Omental fat pad (tissue), 4 donors: ENCODE data around the gene NISCH. TPM values are rescaled to one million over a fixed set of nuclear protein-coding genes. Genes with fewer than 3 reads are reported as not detected.
A peak's percentile ranks its signal among the peaks of the same experiment; 100 is the strongest.

Experiments
- ATAC-seq: fragments of 150-250 bp; one replicate; pipeline ENCODE4 v1.9.1; 2016; ENCODE audit warnings: mild to moderate bottlenecking, moderate library complexity; ENCODE audit not compliant: low FRiP score
- DNase-seq: peaks from one replicate; pipeline ENCODE4 v3.0.0-alpha.2; 2019; ENCODE audit warnings: low spot score
- CTCF ChIP-seq, 3 donors: fragments of 450-650 bp; IDR thresholded peaks; one replicate each; pipeline ENCODE4 v1.5.1; 2016 to 2017; ENCODE audit warnings: antibody characterized with exemption in 3 of 3, mild to moderate bottlenecking in 3 of 3, moderate library complexity in 2 of 3
- total RNA-seq, 4 donors: library from RNA; depleted of rRNA; stranded (reverse); fragments of >200 nt; gene quantifications; one replicate each; pipeline ENCODE4 v1.1.0, GENCODE V29; 2016

The NISCH gene
- total RNA-seq, 4 donors from 2014 or later = 59.8 to 82.3 (median 68.5) TPM

DNA sequence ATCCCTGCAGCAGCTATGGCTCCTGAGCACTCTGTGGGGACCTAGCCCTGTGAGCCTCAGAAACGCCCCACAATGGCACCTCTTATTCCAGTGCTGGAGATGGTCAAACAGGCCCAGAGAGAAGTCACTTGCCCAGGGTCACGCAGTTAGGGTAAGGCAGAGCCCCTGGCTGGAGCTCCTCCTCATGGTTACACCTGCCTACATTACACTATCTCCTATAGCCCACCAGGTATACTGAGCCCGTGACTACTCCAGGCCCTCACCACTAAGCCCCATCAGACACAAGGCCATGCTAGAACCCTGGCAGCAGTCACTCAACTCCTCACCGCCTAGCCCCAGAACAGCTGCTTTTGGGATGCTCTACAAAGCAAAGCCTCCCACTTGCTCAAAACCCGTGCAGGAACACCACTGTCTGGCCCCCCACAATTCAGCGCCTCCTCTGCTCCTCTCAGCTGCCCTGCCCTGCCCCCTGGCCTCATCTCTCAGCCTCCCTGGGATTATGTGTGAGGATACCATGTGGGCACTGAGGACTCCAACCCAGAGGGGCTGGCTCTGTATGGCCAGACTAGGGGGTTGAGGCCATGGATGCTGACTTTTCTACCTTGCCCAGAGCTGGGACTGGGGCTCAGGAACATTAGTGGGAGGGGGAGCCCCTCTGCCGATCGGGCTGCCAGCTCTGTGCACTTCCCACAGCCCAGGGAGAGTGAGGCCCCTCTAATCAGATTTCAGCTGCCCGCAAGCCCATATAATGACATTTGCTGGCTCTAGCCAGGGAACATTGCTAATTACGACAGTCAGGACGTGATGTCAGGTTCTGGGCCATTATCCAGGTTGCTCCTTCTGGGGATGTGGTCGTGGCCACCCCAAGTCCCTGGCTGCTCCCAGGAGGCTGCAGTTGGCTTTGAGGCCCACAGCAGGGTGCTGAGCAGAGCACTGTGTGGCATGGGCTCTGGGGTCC, 74.3 kb downstream of the NISCH start:
- no peak for DNase-seq
- TF ChIP-seq CTCF (IDR thresholded peaks at IDR 0.05) = no peak
- ATAC-seq = no peak

DNA sequence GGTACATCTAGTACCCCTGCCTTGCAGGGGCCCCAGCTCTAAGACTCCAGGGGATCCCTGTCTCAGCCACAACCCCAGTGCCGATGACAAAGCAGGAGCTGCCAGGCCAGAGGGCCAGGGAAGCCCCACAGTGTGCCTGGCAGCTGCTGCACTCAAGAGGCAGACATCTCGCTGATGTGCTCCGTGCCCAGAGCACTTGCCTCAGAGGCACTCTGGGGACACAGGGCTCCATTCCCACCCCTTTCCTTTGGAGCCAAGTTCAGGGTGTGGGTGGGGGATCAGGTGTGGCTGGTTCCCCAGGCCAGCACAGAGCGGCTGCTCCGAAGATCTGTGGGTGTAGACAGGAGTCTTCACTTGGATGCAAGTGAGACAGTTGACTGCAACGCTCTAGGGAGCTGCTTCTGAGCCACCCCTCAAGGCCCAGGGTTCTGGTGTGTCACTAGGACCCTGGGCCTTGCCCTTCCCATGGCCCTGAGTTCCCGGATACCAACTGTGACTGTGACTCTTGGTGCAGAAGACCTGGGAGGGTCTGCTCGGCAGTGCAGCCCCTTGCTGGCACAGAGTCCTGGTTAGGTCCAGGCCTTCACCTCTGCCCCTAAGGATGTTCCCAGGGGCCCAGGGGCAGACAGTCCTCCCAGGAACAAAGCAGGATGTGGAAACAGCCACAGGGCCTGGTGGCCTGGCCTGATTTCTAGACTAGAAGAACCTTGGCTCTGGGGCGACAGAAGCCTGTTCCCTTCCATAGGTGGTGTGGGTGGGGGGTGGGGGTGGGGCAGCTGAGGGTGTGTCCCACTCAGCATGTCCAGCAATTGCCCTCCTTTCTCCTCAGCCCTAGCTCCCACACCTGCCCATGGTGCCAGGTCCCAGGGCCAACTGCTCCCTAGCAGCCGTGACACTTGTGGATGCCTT, 75.8 kb downstream of the NISCH start:
- ATAC-seq (no peak), DNase-seq (no peak)
- no peak for TF ChIP-seq CTCF (IDR thresholded peaks at IDR 0.05)

DNA sequence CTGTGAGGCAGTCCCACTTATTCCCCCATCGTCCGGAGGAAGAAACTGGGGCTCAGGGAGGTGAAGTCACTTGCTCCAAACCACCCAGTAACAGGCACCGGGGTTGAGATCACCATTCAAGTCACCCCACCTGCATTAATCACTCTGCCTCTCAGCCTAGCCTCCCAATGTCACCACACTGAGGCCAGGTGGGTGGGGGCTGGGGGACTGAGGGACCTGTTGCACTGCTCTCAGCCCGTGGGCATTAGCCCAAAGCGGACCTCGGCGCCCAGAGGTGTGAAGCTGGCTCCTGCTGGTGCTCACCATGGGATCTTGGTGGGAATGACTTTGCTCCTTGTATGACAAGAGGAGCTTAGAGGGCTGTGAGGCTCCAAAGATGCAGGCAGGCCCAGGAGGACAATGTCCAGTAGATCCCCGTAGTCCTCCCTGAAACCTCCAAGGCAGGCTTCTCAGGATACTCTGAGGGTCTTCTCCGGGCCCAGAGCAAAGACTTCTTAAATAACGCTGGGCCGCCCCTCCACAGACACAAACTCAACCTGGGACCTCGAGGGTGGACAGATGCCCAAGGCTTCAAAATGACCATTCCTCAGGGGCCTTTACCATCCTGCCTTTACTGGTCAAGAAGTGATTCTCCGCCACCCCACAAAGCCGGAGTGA, 76.6 kb downstream of the NISCH start:
- no peak for TF ChIP-seq CTCF (IDR thresholded peaks at IDR 0.05)
- DNase-seq = no peak
- ATAC-seq = no peak

GRCh38 chr3:52532517-52532837, 77.1 kb downstream of the NISCH start:
- ATAC-seq (no peak), DNase-seq (no peak)
- TF ChIP-seq CTCF (IDR thresholded peaks at IDR 0.05) = no peak

DNA sequence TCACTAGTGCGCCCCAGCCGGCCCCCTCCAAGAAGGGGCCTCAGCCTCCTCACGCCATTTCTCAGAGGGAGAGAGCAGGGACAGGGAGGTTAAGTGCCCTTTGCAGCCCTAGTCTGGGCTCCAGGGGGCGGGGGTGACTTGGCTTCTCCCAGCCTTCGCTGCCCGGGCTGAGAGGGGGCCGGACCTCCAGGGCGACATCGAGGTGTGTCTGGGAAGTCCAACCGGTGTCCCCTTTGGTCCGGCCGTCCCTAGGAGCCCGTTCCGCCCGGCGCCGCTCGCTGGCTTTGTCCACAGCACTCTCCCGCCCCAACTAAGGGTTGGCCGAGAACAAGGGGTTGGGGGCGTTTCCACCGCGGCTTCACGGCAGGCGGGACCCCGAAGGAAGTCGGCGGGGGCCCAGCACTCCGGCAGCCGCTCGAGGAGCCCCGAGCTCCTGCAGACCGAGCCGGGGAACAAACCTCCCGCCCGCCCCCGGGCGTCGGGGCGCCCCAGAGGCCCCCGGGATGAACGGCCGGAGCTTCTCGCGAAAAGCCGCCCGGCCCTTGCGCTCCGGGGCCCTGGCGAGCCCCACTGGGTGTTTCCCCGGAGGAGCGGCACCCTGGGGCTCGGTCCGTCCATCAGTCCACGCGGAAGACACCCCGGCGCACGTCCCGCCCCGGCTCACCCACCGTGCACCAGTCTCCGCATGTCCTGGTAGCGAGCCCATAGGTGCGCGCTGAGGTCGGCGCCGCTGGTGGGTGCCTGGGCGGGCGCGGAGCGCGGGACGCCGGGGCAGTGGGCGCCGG, 77.6 kb downstream of the NISCH start:
- DNase-seq (no peak), ATAC-seq (no peak)
- TF ChIP-seq CTCF (IDR thresholded peaks at IDR 0.05) = no peak

DNA sequence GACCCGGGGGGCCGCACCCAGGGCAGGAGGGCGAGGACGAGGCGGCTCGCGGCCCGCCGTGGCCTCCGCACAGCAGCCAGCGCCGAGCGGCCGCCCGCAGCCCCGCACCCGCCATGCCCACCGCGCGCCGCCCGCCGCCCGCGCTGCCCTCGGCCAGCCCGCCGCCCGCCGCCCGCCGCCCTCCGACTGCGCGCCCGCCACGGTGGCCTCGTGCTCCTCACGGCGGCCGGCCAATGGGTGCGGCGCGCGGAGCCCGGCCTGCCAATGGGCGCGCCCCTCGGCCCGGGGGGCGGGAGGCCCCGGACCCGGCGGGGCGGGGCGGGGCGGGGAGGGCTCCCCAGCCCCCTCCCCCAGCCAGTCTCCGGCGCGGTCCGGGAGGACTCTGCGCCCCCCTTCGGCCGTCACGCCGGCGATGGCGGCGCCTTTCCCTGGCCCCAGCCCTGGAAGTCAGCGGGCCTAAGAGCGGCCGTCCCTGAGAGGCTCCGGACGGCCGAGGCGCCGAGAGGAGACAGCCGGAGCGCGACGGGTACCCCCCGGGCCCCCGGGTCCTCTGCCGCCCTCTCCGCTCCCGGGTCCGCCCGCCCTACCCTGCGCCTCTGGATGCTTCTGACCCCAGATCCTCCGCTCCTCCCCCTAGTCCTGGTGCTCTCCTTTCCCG, 78.3 kb downstream of the NISCH start, which contains the start of gene NT5DC2:
NT5DC2 (minus strand) TSS at position 235 of the 658 bp plus-strand sequence; CDS start at position 115, 120 bp downstream.
- DNase-seq = no peak
- ATAC-seq = peak; percentile 64
- no peak for TF ChIP-seq CTCF (IDR thresholded peaks at IDR 0.05)
